MV-4-11 (cell line): ENCODE results near the gene MEIOSIN.
"Not testable (repeated sequence)": the region's sequence is repeated elsewhere in the genome, so short reads cannot be mapped to it uniquely, and the experiment has no call there.

ENCODE experiments used
- DNase-seq: peaks from one replicate; lab custom pipeline; 2025; lab: John Stamatoyannopoulos, UW

MEIOSIN gene

GRCh38 chr19:45733160-45733810, at the start of gene MEIOSIN:
Gene MEIOSIN (plus strand): TSS chr19:45733439. CDS start chr19:45735377, 1,938 bp downstream.
- no peak for DNase-seq

DNA sequence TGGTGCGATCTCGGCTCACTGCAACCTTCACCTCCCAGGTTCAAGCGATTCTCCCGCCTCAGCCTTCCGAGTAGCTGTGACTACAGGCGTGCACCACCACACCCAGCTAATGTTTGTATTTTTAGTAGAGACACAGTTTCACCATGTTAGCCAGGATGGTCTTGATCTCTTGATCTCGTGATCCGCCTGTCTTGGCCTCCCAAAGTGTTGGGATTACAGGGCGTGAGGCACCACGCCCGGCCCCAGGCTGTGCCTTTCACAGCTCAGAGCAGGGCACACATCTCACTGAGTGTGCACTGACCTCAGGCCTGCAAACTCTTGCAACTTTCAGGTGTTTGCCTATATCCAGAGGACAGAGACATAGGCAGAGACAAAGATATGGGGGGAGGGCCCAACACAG, 48.2 kb upstream of the MEIOSIN start:
- DNase-seq: not testable (repeated sequence)

DNA sequence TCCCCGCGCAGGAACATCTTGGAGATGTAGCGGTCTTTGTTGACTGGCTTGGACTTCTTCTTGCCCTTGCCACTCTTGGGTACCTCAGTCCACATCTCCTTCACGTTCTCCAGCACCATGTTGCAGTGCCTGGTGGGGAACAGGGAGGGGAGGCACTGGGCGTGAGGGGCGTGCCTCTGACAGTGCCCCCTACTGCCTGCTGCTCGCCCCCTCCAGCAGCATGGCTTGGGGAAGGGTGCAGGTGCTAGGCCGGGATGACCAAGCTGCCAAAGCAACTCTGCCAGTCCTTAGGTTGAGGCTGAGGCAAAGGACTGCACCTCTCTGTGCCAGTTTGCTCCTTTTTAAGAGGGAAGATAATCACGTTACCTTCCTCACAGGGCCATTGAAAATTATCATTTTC, 45.6 kb upstream of the MEIOSIN start:
- no peak for DNase-seq

DNA sequence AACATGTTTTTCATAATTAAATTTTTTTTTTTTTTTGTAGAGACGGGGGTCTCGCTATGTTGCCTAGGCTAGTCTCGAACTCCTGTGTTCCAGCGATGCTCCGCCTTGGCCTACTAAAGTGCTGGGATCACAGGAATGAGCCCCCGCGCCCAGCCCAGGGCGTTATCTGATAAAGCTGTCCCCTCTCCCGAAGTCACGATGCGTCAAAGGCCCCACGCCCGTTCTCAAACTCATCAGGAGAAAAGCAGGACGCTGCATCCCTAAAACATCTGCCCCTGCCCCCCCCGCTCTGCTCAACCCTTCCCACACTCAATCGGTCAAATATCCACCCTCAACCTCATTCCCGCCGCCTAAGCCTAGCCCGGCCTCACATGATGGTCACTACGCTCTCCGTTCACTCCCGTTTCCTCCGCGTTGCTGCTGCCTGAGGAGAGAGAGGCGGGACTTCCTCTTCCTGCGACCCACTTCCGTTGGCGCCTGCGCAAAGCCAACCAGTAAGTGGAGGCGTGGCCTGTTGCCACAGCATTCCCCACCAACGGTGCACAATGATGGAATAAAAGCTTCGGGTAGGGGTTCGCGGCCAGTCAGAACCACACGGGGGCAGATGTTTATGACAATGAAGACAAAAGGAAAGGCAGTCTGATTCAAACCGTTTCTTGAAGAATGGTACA, 41.6 kb upstream of the MEIOSIN start, which contains the start of gene SNRPD2:
Gene SNRPD2 (minus strand): TSS at position 438 of the 671 bp plus-strand sequence. CDS start 65 bp downstream, at position 373.
- peak; percentile 97 for DNase-seq

GRCh38 chr19:45692187-45693105, 40.8 kb upstream of the MEIOSIN start, which contains the start of gene QPCTL:
Gene QPCTL (plus strand): TSS chr19:45692666. CDS start chr19:45692704, 38 bp downstream.
- peak; percentile 100 for DNase-seq

DNA sequence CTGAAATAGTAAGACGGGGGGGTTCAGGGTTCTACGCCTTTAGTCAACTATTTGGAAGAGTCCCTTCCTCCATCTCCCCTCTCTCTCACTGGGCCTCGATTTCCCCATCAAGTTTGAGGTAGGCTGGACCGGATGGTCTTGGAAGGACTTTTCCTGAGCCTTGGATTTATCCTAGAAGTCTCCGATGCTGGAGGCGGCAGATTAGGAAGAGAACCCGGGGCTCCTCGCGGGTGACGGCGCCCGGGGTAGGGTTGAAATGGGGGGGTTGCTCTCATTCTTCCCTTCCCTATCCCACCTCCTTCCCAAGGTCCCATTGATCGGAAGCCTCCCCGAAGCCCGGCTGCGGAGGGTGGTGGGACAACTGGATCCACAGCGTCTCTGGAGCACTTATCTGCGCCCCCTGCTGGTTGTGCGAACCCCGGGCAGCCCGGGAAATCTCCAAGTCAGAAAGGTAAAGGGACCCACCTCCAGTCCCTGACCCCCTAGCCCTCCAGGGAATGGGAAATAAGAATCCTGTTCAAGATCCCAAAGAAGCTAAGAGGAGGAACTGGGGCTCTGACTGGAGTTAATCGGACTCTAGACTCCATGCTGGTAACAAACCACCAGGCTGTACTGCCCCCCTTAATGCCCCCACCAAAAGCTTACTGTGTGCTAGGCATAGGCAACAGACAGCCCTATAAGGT, 40.0 kb upstream of the MEIOSIN start:
- peak; percentile 67 for DNase-seq

DNA sequence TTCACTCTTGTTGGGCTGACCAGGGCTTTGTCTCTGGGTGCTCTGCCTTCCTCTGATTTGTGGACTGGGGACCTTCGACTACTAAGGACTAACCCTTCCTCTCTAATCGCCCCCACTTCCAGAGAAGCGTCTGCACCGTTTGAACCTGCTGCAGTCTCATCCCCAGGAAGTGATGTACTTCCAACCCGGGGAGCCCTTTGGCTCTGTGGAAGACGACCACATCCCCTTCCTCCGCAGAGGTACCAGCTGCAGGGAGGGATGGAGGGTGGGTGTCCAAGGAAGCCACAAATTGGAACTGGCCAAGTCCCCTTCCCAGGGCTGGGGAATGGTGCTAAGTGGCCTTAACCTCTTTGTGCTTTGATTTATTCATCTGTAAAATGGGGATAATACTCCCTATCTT, 31.6 kb upstream of the MEIOSIN start:
- no peak for DNase-seq

GRCh38 chr19:45705115-45705514, 28.1 kb upstream of the MEIOSIN start:
- DNase-seq: no peak

DNA sequence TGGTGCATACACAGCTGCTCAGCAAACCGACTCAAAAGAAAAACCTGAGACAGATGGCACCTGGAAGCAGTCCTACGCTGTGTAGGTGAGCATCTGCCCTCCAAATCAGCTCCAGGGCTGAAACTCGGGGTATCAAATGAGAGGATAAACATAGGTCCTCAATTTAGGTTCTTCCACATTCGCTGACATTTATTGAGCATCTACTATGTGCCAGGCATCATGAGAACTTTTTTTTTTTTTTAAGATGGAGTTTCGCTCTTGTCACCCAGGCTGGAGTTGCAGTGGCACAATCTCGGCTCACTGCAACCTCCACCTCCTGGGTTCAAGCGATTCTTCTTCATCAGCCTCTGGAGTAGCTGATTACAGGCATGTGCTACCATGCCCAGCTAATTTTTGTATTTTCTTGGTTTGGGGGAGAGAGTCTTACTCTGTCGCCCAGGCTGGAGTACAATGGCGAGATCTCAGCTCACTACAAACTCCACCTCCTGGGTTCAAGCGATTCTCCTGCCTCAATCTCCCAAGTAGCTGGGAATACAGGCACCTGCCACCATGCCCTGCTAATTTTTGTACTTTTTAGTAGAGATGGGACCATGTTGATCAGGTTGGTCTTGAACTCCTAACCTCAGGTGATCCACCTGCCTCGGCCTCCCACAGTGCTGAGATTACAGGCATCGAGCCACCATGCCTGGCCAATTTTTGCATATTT, 27.4 kb upstream of the MEIOSIN start:
- DNase-seq: no peak

GRCh38 chr19:45710356-45711130, 22.7 kb upstream of the MEIOSIN start:
- no peak for DNase-seq

GRCh38 chr19:45711851-45712698, 21.2 kb upstream of the MEIOSIN start:
- DNase-seq: no peak

DNA sequence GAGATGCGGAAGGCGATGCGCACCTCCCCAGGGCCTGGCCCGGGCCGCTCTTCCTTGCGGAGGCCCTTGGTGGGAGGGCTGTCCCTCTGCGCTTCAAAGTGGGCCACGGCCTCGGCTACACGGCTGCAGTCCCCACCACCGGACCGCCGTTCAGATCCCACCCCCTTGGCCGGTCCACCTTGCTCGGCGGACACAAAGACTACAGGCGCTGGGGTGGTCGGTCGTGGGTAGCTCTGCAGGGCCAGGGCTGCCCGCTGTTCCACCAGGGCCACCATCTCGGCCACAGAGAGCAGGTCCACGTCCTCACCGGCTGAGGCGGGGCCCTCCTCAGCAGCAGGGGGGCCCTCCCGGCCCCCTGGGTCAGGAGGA, 20.6 kb upstream of the MEIOSIN start:
- no peak for DNase-seq

GRCh38 chr19:45713141-45713540, 20.1 kb upstream of the MEIOSIN start:
- DNase-seq: no peak

DNA sequence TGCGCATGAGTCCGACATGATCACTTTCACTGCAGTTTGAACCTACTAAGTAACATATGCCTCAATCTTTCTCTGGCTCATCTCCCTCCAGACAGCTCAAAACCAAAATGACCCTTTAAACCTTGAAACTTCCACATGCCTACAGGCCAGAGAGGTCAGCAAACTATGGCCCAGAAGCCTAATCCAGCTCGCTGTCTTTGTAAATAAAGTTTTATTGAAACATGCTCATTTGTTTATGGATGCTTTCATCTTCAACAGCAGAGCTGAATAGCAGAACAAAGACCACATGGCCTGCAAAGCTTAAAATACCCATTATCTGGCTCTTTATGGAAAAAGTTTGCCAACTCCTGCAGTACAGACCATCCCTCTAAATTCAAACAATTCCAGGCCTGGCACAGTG, 18.1 kb upstream of the MEIOSIN start:
- no peak for DNase-seq

DNA sequence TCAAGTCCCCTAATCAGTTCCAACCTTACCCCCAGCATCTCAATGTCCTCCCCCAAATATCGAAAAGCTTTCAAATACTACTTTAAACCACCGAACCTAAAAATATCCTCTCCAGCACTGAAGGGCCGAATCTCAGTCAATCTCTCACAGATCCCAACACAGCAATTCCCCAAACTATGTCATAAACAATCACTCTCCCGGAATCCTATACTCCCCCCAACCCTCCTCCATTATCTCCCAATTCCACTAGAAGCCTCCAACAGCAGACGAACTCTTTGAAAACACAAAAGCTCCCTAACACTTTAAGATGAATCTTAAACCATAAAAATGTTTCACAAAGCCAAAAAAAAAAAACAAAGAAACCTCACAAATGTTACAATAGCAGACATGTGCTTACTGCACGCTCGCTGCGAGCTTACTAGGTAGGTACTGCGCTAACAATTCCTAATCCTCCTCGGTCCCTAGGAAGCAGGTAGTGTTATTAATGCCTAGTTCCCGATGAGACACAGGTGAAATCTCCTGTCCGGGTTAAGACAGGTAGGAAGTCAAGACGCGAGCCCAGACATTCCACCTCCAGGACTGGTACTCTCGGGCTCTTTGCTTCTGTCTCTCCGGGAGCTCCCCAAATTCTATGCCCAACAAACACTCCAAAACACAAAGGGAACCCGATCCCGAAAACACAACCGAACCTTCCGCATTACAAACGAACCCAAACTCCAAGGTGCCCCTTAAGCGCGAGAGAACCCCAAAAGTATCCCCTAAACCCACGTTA, 16.7 kb upstream of the MEIOSIN start:
- no peak for DNase-seq

DNA sequence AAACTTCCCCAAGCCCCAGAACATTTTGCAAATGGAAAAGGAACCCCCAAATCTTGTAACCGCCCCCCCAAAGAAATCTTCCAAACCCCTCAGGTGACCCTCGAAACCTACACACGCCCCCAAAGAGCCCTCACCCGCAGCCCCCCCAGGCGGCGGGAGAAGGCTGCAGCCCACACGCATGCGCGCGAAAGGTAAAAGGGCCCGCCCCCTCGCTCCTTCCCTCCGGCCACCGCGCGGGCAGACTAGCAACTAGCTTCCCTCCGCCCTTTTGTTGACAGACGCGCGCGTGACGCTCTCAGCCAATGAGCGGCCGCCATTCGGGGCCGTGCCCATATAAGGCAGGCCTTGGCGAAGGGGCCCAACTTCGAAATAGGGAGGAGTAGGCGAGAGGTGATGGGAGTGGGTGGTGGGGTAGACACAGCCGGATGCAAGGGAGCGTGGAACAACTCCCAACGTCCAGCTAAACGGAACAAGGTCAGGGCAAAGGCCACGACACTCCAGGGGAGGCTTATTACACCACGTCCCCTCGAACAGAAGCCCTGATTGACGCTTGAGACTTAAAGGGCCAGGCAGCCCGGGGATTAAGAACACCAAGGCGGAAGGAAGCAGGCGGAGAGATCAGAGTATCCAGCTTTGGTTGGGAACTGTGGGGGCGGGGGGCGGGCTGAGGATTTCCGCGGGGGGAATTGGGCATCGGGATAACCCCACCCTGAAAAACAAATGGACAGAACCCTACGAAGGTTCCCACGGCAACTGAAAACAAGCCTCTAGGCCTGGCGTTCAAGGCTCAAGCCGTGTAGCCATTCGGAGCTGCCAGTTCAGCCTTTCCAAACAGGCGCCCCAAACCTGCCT, 15.9 kb upstream of the MEIOSIN start:
- DNase-seq: peak; percentile 100

DNA sequence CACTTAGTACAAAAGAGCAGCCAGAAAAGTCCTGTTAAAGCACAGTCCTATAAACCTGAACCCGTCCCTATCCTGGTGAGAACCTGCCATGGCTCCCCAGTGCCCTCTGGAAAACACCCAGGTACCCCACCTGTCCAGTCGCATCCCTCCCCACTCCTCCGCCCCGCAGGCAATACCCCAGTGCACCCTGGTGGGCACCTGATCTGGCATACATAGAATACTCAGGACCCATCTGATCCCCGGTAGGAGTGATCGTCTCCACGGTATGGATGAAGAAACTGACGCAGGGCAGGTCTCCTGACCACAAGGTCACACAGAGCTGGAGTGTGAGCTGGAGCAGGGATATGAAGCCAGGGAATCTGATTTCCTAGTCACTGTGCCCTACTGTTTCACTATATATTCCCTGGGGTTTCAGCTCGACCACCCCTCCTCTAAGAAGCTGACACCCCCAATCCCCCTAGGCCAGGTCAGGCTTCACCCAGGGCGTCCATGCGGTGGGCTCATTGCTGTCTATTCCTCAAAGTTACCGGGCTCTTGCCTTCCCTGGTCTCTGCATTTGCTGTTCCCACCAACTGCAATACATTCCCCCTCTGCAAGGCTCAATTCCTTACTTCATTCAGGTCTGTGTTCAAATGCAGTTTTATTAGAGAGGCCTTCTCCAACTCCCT, 15.1 kb upstream of the MEIOSIN start:
- no peak for DNase-seq
